SK-N-SH (cell line): ENCODE measurements around the gene SCFD1. TPM values are rescaled to one million over a fixed set of nuclear protein-coding genes. Genes with fewer than 3 reads are reported as not detected.

ENCODE experiments used
- CTCF ChIA-PET: fragments of 300-600, 350-600 bp; formaldehyde crosslinking; extraction: SDS; loops from one replicate; lab custom pipeline; 2021; lab: Yijun Ruan, JAX
- POLR2A ChIA-PET: fragments of 350-600 bp; sonication (Branson Sonifier 250); formaldehyde crosslinking; extraction: SDS; loops from one replicate; lab custom pipeline; 2020; ENCODE audit warnings: antibody characterized with exemption, inconsistent platforms; lab: Yijun Ruan, JAX
- DNase-seq: peaks from one replicate; pipeline ENCODE4 v3.0.0; 2012
- H2AFZ ChIP-seq: fragments of 200-600 bp; sonication (generic); 2 replicates; pipeline ENCODE4 v1.8.1; 2016; ENCODE audit warnings: antibody characterized with exemption, mild to moderate bottlenecking, low read depth
- H3F3A ChIP-seq: fragments of 200-600 bp; sonication (generic); replicated peaks from 2 replicates; pipeline ENCODE3; 2016; ENCODE audit warnings: antibody characterized with exemption, mild to moderate bottlenecking; ENCODE audit not compliant: insufficient read depth
- H3K27ac ChIP-seq, 2 experiments: fragments of 200-500 bp in 1 of 2; fragments of 200-600 bp in 1 of 2; sonication (Bioruptor generic) in 1 of 2; sonication (generic), shearing (Covaris generic) in 1 of 2; 2 replicates each; pipeline versions ENCODE4 v1.5.1 to v1.6.1; 2014 to 2016; ENCODE audit warnings: low read depth in 2 of 2, inconsistent platforms in 1 of 2, low read length in 1 of 2, mild to moderate bottlenecking in 1 of 2, mixed read lengths in 1 of 2
- H3K27me3 ChIP-seq: fragments of 200-600 bp; sonication (generic), shearing (Covaris generic); 2 replicates; pipeline ENCODE4 v1.6.1; 2016; ENCODE audit warnings: mixed run types; ENCODE audit not compliant: insufficient read depth
- H3K36me3 ChIP-seq, 2 experiments: fragments of 200-500 bp in 1 of 2; fragments of 200-600 bp in 1 of 2; sonication (Bioruptor generic) in 1 of 2; sonication (generic) in 1 of 2; replicated peaks in 1 of 2; 2 replicates each; pipeline versions ENCODE3 to v1.5.1; 2014 to 2016; ENCODE audit warnings: low read length in 1 of 2, mild to moderate bottlenecking in 1 of 2; ENCODE audit not compliant: insufficient read depth in 2 of 2, control insufficient read depth in 1 of 2
- H3K4me1 ChIP-seq, 2 experiments: fragments of 200-500 bp in 1 of 2; fragments of 200-600 bp in 1 of 2; sonication (Bioruptor generic) in 1 of 2; sonication (generic), shearing (Covaris generic) in 1 of 2; 2 replicates each; pipeline versions ENCODE4 v1.5.1 to v1.6.1; 2014 to 2016; ENCODE audit warnings: low read depth in 1 of 2, low read length in 1 of 2, mixed run types in 1 of 2; ENCODE audit not compliant: insufficient read depth in 2 of 2, control insufficient read depth in 1 of 2
- H3K4me2 ChIP-seq: fragments of 200-600 bp; sonication (generic), shearing (Covaris generic); 2 replicates; pipeline ENCODE4 v1.6.1; 2017; ENCODE audit warnings: mixed run types
- H3K4me3 ChIP-seq, 2 experiments: fragments of 200-500 bp in 1 of 2; fragments of 200-600 bp in 1 of 2; sonication (Bioruptor generic) in 1 of 2; sonication (generic), shearing (Covaris generic) in 1 of 2; 2 replicates each; pipeline versions ENCODE4 v1.5.1 to v1.8.1; 2014 to 2016; ENCODE audit warnings: low read depth in 2 of 2, inconsistent platforms in 1 of 2, low read length in 1 of 2, mild to moderate bottlenecking in 1 of 2, mixed read lengths in 1 of 2, moderate library complexity in 1 of 2
- H3K79me2 ChIP-seq: fragments of 200-600 bp; sonication (generic); 2 replicates; pipeline ENCODE4 v1.8.1; 2017; ENCODE audit warnings: mild to moderate bottlenecking; ENCODE audit not compliant: insufficient read depth
- H3K9ac ChIP-seq: fragments of 200-600 bp; sonication (generic); 2 replicates; pipeline ENCODE4 v1.6.1; 2017; ENCODE audit warnings: mixed run types
- H3K9me2 ChIP-seq: fragments of 200-600 bp; sonication (generic); 2 replicates; pipeline ENCODE4 v1.6.1; 2017; ENCODE audit warnings: mixed run types
- H3K9me3 ChIP-seq: fragments of 200-600 bp; sonication (generic); 2 replicates; pipeline ENCODE4 v1.6.1; 2017; ENCODE audit warnings: mixed run types, mild to moderate bottlenecking, moderate library complexity
- H4K20me1 ChIP-seq: fragments of 200-600 bp; sonication (generic); 2 replicates; pipeline ENCODE4 v1.6.1; 2017; ENCODE audit warnings: mild to moderate bottlenecking, mixed run types; ENCODE audit not compliant: insufficient read depth
- CHD2 ChIP-seq: fragments of 150-350 bp; IDR thresholded peaks from 2 replicates; pipeline ENCODE4 v1.6.1; 2018; ENCODE audit warnings: low read length; ENCODE audit not compliant: partially characterized antibody
- CTCF ChIP-seq: fragments of 200-600 bp; sonication (generic); IDR thresholded peaks from 2 replicates; pipeline ENCODE4 v1.6.1; 2017; ENCODE audit warnings: antibody characterized with exemption, mild to moderate bottlenecking, moderate library complexity
- EP300 ChIP-seq, 2 experiments: IDR thresholded peaks; 2 replicates each; pipeline versions ENCODE4 v1.4.0 to v1.6.1; 2012; ENCODE audit warnings: borderline replicate concordance in 1 of 2, low read depth in 1 of 2, low read length in 1 of 2
- EZH2phosphoT487 ChIP-seq: fragments of 200-600 bp; sonication (generic); IDR thresholded peaks from 2 replicates; pipeline ENCODE4 v1.6.1; 2017; ENCODE audit warnings: low read depth, mixed run types, mild to moderate bottlenecking, antibody characterized with exemption, moderate library complexity, borderline replicate concordance
- FOSL2 ChIP-seq: IDR thresholded peaks from 2 replicates; pipeline ENCODE4 v1.4.0; 2012; ENCODE audit warnings: low read depth, mild to moderate bottlenecking, moderate library complexity, borderline replicate concordance
- GATA2 ChIP-seq: sonication (generic); formaldehyde crosslinking; IDR thresholded peaks from 2 replicates; pipeline ENCODE4 v1.5.0; 2020; ENCODE audit warnings: mild to moderate bottlenecking, missing genetic modification reagents
- JUND ChIP-seq: IDR thresholded peaks from 2 replicates; pipeline ENCODE4 v1.4.0; 2012
- NRF1 ChIP-seq: IDR thresholded peaks from 2 replicates; pipeline ENCODE4 v1.6.1; 2012; ENCODE audit warnings: low read depth, mild to moderate bottlenecking, low read length
- POLR2AphosphoS5 ChIP-seq: IDR thresholded peaks from 2 replicates; pipeline ENCODE4 v1.6.1; 2012; ENCODE audit warnings: low read depth, low read length
- RCOR1 ChIP-seq: fragments of 150-350 bp; IDR thresholded peaks from 2 replicates; pipeline ENCODE4 v1.6.1; 2017; ENCODE audit warnings: antibody characterized with exemption, low read length
- RFX5 ChIP-seq: IDR thresholded peaks from 2 replicates; pipeline ENCODE4 v1.6.1; 2012; ENCODE audit warnings: mild to moderate bottlenecking, improper control_type of control experiment, low read length
- RXRA ChIP-seq: IDR thresholded peaks from 2 replicates; pipeline ENCODE4 v1.4.0; 2012; ENCODE audit warnings: low read depth, mild to moderate bottlenecking, borderline replicate concordance
- SMC3 ChIP-seq: IDR thresholded peaks from 2 replicates; pipeline ENCODE4 v1.6.1; 2012; ENCODE audit warnings: low read depth, low read length, improper control_type of control experiment
- TAF1 ChIP-seq: IDR thresholded peaks from 2 replicates; pipeline ENCODE4 v1.6.1; 2012; ENCODE audit warnings: low read depth, mild to moderate bottlenecking, low read length, moderate library complexity, borderline replicate concordance
- TCF12 ChIP-seq: IDR thresholded peaks from 2 replicates; pipeline ENCODE4 v1.4.0; 2012
- TEAD4 ChIP-seq: IDR thresholded peaks from 2 replicates; pipeline ENCODE4 v1.4.0; 2012; ENCODE audit warnings: mild to moderate bottlenecking, borderline replicate concordance; ENCODE audit not compliant: insufficient read depth
- YY1 ChIP-seq: IDR thresholded peaks from 2 replicates; pipeline ENCODE4 v1.4.0; 2012; ENCODE audit warnings: low read depth, mild to moderate bottlenecking
- ZBTB33 ChIP-seq: IDR thresholded peaks from 2 replicates; pipeline ENCODE4 v1.4.0; 2012; ENCODE audit warnings: low read depth, borderline replicate concordance
- WGBS: methylation state at CpG from one replicate; pipeline ENCODE4 v1.1.6; 2017; ENCODE audit warnings: low lambda C conversion rate; 5-methylcytosine and 5-hydroxymethylcytosine counted together
- polyA plus RNA-seq, 3 experiments: library from polyadenylated mRNA; depleted of rRNA; stranded (reverse); fragments of >200 nt; gene quantifications; 2 replicates each; pipeline ENCODE4 v1.2.3, GENCODE V29; 2012
- TF ChIP-seq, protein P1 (sequence below): fragments of 150-350 bp; IDR thresholded peaks from 2 replicates; pipeline ENCODE4 v1.6.1; 2017; ENCODE audit warnings: antibody characterized with exemption, low read length, low read depth, borderline replicate concordance
- TF ChIP-seq, protein P2 (sequence below): fragments of 150-350 bp; IDR thresholded peaks from 2 replicates; pipeline ENCODE4 v1.6.1; 2016; ENCODE audit warnings: mild to moderate bottlenecking, low read depth, low read length

SCFD1 gene
- polyA plus RNA-seq, 1 of the 3 experiments (the other 2 are of a cell fraction): 31.4 TPM

- TF ChIP-seq ZBTB33 (no peak), RCOR1 (no peak)
- TF ChIP-seq, all 33 proteins: peak for 0
Measured at GRCh38 chr14:30737916-30738315, 115.8 kb downstream of the SCFD1 start (continued).

DNA sequence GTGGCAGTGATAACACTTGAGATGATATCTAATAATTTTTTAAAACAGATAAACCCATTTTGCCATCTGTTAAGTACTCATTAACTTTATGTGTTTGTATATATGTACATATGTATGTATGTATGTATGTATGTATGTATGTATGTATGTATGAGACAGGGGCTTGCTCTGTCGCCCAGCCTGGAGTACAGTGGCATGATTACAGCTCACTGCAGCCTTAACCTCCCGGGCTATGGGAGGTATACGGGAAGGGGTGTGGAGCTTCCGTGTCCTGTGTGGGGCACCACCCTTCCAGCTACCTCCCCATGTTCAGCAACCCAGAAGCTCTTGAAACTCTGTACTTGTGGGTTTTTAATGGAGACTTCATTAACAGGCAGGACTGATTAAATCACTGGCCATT, 116.9 kb downstream of the SCFD1 start:
- H3K4me1 ChIP-seq: no peaks in the 10 kb centered on the region
- no peaks in the 10 kb centered on the region for H3K79me2 ChIP-seq
- no peaks in the 10 kb centered on the region for H3K9me2 ChIP-seq
- POLR2A ChIA-PET: no interaction called here
- 100% methylated on average over 4 of the region's 4 CpGs for WGBS
- H3K9ac ChIP-seq: no peak overlapping the region
- H3K4me2 ChIP-seq: no peak overlapping the region
- CTCF ChIA-PET: no interaction called here
- H3K9me3 ChIP-seq: no peaks in the 10 kb centered on the region
- no peak overlapping the region for H3K4me3 ChIP-seq
- H2AFZ ChIP-seq: no peak overlapping the region
- H4K20me1 ChIP-seq: no peaks in the 10 kb centered on the region
- no peak for DNase-seq
- TF ChIP-seq GATA2 (CRISPR knock-in tag): no peak
- no peak for TF ChIP-seq CHD2
- TF ChIP-seq YY1: no peak
- TF ChIP-seq, protein P1, sequence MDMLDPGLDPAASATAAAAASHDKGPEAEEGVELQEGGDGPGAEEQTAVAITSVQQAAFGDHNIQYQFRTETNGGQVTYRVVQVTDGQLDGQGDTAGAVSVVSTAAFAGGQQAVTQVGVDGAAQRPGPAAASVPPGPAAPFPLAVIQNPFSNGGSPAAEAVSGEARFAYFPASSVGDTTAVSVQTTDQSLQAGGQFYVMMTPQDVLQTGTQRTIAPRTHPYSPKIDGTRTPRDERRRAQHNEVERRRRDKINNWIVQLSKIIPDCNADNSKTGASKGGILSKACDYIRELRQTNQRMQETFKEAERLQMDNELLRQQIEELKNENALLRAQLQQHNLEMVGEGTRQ: no peak
- TF ChIP-seq FOSL2: no peak
- TF ChIP-seq EP300 (IDR thresholded peaks at IDR 0.05; ENCODE audit: borderline replicate concordance in 1 of 2, low read depth in 1 of 2, low read length in 1 of 2): no peak
- no peak for TF ChIP-seq TEAD4
- no peak for TF ChIP-seq POLR2AphosphoS5
- no peak for TF ChIP-seq NRF1
- TF ChIP-seq, protein P2, sequence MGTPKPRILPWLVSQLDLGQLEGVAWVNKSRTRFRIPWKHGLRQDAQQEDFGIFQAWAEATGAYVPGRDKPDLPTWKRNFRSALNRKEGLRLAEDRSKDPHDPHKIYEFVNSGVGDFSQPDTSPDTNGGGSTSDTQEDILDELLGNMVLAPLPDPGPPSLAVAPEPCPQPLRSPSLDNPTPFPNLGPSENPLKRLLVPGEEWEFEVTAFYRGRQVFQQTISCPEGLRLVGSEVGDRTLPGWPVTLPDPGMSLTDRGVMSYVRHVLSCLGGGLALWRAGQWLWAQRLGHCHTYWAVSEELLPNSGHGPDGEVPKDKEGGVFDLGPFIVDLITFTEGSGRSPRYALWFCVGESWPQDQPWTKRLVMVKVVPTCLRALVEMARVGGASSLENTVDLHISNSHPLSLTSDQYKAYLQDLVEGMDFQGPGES: no peak
- TF ChIP-seq RFX5: no peak
- TF ChIP-seq EZH2phosphoT487: no peak
- TF ChIP-seq CTCF: no peak
- no peak for TF ChIP-seq TCF12
- no peak for TF ChIP-seq JUND
- no peak for TF ChIP-seq RCOR1
- TF ChIP-seq RXRA: no peak
- no peak for TF ChIP-seq SMC3
- no peak for TF ChIP-seq ZBTB33
- TF ChIP-seq TAF1: no peak
- H3K27ac ChIP-seq: no peak overlapping the region
- H3K36me3 ChIP-seq: peaks cover 27 to 34% of the 10 kb centered on the region in 2 experiments
- no peaks in the 10 kb centered on the region for H3K27me3 ChIP-seq
- peaks cover 9% of the 10 kb centered on the region for H3F3A ChIP-seq
